C1 segment of cervical spinal cord (tissue), 14 donors: ENCODE data around the gene PTPRQ.
A peak's percentile ranks its signal among the peaks of the same experiment; 100 is the strongest.
"Not testable (repeated sequence)": the region's sequence is repeated elsewhere in the genome, so short reads cannot be mapped to it uniquely, and the experiment has no call there.

Experiments used
- DNase-seq, 14 donors: peaks; one replicate each; lab custom pipeline; 2025; lab: John Stamatoyannopoulos, UW

PTPRQ gene

DNA sequence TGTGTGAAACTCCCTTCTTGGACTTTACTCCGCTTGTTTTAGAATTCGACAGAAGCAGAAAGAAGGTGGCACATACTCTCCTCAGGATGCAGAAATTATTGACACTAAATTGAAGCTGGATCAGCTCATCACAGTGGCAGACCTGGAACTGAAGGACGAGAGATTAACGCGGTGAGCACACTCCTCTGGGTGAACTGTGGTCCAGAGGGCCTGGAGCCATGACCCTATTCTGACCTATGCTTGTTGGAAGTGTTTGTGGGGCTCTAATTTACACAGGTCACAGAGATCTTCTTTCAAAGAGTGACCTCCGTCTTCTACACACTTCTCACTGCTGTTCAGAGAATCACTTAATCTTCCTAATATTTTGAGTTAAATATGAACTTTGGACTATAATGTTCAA lies 190.9 kb downstream of the PTPRQ start:
- no peak for DNase-seq

DNA sequence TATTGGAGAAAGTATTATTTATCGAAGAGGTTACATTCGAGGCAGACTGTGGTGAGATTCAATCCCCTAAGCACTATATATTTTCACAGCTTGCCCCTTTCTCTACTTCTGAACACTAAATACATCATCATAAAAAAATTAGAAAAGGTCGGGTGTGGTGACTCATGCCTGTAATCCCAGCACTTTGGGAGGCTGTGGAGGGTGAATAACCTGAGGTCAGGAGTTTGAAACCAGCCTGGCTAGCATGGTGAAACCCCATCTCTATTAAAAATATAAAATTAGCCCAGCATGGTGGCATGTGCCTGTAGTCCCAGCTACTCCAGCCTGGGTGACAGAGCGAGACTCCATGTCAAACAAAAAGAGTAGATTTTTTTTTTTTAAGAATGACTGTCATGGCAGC lies 192.8 kb downstream of the PTPRQ start:
- DNase-seq: no peak

DNA sequence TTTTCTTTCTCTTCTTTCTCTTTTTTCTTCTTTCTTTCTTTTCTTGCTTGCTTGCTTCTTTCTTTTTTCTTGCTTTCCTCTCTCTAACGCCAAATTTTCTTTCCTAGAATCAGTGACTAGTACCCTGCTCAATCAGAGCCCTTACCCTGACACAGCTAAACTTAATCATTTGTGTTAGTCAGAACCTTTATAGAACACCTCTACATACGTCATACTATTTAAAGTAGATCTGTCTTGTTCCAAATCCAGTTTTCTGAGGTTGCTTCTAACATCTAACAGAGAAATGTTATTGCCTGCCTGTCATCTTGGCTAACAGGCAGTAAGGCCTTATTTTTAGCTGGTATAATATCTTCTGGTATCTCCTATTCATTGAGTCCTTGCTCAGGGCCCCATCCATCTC lies 197.9 kb downstream of the PTPRQ start:
- no peak for DNase-seq

DNA sequence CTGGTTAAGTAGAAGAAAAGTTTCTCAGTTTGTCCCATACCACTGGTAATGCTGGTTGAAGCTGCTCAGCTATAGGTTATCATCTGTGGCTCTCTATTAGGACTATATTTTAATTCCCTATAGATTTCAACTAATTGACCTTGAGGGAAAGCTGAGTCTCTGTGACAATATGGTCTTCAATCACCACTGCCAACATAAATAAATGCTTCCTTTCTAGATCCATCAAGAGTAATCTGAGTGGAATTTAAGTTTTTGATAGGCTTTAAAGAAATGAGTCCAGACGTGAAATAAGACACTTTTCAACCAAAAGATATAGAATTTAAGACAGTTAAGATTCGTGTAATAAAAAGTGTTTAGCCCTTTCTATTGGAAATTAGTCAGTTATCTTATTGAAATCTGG lies 199.9 kb downstream of the PTPRQ start:
- DNase-seq: no peak

DNA sequence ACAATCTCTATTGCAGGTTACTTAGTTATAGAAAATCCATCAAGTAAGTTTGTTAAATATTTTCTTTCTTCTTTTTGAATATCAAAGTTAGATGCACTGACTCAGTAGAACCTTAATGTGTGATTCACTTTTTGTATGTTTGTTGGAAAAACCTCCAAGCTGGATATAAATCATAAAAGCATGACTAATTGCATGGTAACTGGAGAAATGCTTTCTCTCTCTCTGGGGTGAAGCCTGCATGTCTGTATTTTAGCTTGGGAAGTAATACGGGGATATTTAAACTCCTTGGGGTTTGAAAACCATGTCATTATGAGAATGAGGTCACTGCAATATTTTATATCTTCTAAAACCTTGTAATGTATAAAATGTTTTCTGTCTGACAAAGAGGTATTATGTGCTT lies 204.8 kb downstream of the PTPRQ start:
- no peak for DNase-seq

DNA sequence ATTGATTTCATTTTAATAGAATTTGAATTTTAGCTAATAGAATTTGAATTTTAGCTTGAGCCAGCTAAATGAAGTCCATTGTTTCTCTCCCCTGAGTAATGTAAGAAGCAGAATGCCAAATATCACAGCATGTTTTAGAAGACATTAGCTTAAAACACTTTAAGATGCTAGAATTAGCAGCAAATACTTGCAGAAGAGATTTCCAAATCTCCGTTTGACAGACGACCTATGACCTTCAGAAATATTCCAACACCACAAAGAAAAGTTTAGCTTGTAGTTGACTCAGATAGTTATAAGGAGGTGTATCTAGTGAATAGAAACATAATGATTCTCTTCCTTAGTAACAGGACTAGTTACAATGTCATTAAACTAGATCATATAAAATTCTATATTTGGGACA lies 211.7 kb downstream of the PTPRQ start:
- DNase-seq: no peak

DNA sequence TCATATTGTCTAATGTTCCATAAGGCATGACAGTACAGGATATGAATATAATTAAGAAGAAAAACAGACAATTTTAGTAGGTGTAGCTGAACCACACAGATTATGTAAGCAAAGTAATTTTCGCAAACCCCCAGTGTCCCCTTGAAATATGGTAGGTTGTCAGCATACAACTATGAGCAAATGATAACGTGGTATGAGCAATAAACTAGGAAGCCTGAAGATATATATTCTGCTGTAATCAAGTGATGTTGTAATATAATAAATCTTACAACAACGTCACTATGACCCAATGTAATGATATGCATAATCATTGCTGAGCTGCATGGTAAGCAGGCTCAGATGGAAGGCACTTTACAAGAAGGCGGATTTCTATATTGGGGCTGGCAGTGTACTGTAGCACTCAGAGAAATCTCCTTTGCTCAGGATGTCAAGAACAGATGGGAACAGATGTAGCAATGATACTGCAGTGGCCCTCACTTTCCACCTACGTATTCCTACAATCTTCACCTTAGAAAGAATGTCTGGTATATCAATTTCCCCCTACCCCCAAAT lies 215.6 kb downstream of the PTPRQ start:
- no peak for DNase-seq

DNA sequence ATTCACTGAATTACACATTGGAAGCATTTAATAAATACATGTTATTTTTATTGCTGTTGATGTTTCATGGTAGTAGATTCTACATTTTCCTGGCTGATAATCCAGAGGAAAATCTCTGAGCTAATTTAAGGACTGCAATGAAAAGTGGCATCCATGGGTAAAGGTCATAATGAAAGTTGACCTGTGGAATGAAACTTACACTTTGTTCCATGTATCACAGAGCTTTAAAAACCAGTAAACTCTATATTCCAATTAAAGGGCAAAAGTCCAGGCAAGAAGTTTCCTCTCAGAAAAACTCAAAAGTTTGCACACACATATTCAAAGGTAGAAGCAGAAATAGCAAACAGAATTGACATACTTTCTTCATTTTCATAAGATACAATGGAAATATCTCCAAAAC lies 218.6 kb downstream of the PTPRQ start:
- no peak for DNase-seq

DNA sequence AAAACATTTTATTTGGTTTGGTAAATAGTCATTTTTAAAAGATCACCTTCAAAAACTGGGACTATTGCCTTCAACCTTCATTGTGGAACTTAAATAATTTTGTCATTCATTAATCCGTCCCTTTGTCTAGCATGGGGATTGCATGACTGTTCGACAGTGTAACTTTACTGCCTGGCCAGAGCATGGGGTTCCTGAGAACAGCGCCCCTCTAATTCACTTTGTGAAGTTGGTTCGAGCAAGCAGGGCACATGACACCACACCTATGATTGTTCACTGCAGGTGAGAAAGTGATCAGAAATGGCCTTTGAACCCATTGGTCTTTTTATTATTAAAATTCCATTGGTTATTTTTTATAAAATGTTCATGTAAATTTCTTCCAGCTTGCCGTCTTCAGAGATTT lies 226.2 kb downstream of the PTPRQ start:
- DNase-seq: no peak

DNA sequence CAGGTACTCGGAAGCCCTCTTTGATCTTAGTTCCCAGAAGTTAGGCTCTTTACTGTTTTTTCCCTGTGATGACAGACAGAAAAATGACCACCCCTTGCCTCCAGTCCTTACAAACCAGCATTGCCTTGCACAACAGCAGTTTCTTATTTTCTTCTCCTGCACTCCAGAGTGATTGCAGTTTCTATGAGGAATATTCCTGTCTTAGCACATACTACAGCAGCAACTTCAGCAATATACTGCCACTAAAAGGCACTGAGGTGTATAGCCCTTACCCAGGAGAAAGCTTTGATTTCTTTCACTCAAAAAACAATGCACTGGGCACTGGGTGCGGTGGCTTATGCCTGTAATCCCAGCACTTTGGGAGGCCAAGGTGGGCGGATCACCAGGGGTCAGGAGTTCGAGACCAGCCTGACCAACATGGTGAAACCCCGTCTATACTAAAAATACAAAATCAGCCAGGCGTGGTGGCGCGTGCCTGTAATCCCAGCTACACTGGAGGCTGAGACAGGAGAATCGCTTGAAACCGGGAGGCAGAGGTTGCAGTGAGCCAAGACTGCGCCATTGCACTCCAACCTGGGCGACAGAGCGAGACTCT lies 232.1 kb downstream of the PTPRQ start:
- not testable (repeated sequence) for DNase-seq

DNA sequence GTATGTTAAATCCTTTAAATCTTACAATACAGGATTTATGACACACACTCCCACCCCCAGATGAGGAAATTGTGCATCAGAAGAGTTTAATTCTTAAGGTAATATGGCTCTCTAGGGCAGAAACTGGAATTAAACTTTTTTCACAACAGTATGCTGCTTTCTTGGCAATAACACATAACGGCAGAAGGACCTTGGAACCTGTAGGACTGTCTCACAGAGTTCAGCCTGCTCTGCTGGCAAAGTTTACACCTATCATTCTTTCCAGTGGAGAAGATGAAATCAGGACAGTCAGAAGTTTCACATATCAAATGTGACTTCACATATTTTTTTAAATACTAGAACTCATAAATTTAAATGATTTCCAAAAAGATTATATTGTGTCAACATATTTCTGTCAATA lies 232.8 kb downstream of the PTPRQ start:
- peak in 1 of 14 donors; percentile 14 for DNase-seq

DNA sequence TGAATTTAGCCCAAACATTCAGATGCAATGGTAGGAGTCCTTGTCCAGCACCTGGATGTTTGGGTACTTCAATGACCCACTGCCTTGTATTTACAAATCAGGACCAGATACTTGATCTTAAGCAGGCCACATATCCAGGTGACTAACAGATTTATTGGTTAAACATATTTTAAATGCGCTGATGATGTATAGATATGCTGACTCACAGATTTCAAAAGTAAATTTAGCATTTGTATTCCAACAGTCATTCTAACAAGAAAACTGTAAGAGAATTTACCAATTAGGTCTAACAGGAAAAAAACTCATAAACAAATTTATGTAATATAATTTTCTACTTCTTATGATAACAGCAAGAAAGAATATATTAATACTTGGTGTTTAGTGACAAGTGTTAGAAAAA lies 234.0 kb downstream of the PTPRQ start:
- no peak for DNase-seq

DNA sequence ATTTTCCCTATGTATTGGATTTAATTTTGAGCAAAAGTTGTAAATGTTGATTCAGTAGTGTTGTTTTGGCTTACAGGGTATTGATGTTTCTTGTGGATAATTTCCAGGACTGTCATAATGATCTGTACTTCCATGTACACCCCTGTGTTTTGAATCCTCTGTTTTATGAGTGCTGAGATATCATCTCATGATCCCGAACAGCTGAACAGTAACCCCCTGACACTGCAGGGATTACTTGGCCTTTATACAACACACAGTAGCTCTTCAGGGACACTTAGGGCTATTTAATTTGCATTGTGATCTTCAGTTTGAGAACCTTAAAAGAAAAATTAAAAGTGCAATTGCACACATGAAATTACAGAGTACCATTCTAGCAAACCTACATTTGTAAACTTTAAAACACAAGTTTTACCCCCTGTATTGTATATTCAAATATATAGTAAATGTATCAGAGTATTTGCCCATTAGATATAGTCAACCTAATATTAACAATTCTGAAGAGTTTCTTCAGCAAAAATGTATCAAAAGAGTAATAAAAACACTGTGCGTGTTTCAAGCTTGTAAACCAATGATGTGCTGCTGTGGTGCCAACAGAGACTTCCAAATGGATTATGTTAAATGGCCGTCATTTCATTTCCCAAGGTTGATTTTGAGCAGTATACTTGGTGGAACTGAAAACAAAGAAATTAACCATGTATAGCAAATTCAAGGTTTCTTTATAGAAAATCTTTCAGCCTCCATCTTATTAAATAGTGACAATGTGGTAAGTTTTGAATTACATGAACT lies 235.5 kb downstream of the PTPRQ start:
- no peak for DNase-seq

DNA sequence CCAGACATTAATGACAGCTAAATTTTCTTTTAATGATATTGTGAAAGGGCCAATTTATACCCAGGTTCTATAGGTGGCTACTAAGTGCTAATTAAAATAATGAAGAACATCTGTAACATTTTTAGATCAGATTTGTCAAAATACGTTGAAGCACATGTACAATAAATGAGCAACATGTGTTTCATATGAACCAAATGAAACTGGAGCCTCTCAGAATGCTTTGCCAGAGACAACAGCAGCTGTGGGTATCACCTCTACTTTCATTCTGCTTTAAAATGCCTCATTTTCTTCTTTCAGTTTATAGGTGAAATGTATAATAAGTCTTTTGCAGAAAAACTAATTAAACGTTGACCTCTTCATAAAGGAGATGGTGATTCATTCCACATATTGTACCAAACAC lies 237.3 kb downstream of the PTPRQ start:
- DNase-seq: no peak

DNA sequence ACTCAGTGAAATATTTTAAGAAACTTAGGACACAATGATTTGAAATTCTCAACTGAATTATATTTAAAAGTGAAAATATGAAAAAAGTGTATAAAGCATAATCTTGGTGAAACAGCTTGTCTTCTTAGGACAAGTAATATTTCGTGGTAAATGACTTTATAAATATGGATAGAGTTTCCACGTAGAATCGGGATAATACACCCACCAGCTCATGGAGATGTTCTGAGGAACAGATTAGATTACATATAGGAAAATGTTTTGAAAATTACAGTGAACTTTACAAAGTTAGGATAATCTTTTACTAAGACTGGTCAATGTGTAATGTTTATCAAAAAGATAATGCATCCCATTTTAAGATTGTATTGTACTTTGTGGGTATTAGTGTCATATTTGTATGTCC lies 237.8 kb downstream of the PTPRQ start:
- no peak for DNase-seq

DNA sequence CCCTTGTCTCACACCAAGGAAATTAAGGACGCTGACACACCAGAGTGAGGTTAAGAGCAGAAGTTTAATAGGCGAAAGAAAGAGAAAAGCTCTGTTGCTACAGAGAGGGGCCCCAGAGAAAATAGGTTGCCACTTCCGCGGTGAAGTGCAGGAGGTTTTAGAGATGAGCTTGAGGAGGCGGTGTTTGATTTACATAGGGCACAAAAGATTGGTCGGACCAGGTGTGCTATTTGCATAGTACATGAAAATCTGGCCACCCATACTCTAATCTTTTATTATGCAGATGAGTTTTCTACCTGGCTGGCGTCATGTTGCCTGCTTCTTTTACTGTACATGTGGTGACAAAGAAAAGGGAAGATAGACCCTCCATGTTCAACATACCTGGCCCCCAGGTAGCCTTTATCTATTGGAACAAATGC lies 240.1 kb downstream of the PTPRQ start:
- DNase-seq: no peak

DNA sequence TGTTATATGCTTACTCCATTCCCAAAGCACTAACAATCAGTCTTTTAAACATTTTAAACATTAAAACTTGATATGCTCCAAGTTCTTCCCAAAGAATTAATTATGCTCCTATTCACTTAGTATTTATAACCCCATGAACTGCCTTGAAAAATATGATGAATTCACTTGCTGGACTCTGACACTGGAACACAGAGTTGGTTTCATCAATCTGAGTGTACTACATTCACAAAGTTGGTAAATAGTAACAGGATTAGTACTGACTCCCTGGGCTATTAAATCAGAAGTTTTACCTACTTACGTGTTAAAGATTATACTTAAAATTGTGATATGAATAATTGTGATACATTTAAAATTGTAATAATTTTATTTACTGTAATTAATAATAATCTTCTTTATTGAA lies 246.1 kb downstream of the PTPRQ start:
- no peak for DNase-seq

DNA sequence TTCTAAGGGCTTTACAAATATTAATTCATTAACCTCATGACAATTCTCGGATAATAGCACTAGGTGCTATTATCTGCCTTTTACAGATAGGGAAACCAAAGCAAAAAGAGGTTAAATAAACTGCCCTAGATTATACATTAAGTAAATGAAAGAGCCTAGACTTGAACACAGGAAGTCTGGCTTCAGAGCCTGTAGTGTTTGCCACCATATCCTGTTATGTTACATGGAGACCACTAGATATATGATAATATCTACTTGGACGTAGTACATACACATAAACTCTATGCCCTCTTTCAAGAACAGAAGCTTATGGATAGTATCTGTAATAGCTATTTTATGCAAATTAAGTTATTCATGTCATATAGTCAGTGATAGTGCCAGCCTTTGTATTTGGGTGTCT lies 246.5 kb downstream of the PTPRQ start:
- no peak for DNase-seq

DNA sequence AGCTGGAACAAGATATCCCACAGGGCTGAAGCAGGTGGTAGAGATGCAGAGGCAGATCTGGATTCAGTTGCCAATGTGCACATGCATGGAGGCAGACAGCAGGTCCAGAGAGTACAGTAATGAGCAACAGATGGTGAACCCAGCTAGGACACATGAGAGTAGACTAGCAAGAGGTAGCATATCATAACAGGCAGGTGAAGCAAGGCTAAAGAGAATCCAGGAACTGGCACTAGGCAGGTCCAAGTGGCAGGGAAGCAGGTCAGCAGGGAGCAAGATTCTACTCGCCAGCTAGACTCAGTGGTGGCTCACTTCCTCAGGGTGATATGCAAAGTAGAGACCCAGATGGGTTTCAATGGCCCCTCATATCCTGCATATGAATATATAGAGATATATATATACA lies 248.1 kb downstream of the PTPRQ start:
- DNase-seq: peak in 1 of 14 donors; percentile 96

DNA sequence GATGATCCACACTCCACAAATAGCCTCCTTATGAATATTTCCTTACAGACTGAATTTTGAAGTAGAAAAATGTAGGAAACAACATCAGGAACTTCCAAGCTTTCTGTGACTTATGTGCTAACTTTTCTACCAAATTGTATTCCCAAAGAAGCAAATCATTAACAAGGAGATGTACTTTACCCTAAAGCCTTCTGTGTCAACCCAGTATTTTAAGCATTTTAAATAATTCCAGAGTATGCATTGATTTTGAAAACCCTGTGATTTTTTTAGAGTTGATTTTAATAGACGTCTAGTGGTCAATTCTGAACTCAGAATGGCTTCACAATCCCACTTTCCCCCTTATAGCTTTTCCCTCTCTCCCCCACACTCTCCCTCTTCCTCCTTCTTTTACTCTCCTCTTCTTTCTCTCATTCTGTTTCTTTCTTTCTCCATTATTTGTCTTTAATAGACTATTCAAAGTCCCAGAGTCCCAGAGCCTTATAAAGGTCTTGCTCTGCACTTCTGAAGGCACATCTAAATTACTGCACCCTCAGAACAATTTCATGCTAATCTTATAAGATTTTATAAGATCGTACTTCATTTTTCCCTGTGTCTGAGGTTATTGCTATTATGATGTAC lies 253.3 kb downstream of the PTPRQ start:
- DNase-seq: no peak

DNA sequence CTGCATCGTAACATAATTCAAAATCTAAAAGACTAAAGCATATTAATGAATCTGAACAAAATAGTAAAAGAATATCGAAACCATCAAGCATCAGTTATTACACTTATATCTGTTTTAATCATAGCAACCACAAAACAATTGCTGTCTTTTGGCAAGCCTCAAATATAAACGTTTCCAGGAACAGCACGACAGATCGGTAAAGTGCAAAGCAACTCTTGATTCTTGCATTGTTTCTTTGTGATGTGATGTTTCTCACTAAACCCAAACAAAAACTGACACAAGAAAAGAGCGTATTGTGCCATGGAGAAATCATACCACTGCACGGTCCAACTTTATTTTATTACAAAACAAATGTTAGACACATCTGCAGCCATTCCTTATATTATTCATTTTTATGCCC lies 254.2 kb downstream of the PTPRQ start:
- DNase-seq: no peak

DNA sequence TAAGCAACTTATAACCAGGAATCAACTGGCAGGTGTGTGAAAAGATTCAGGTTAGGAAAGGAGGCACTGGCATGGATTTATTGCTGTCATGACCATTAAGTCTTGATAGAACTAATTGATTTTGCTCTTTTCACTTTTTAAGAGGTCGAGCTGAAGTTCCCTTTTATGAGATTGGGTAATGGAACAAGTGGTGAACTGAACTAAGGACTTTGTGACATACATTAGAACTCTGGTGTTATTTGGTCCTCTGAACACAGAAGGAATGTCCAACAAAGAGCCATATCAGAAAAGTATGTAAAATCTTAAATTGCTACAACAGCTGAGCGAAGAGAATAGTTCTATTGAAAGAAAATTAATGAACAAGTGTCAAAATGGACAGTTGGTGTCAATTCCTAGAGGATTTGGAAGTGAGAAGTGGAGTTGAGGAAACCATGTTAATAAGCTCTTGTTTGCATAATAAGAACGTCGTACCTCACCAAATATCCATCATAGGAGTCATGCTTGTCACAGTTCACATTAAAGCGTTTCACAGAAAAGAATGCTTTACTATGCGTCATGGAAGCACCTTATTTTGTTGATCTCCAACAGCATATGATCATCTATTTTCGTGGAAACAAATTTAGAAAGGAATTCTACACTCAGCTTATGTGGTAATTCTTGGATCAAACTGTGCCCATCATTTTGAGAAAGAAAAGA lies 255.0 kb downstream of the PTPRQ start:
- DNase-seq: no peak
